ENCODE data around the gene SSRP1.
"Not testable (repeated sequence)": the region's sequence is repeated elsewhere in the genome, so short reads cannot be mapped to it uniquely, and the experiment has no call there.

GRCh38 chr11:57281546-57281945 lies 54.1 kb downstream of the SSRP1 start:
- TF ChIP-seq CTCF (IDR thresholded peaks at IDR 0.05; ENCODE audit: borderline replicate concordance, extremely low read depth, low read length, poor library complexity, severe bottlenecking); EZH2 (IDR thresholded peaks at IDR 0.05; ENCODE audit: borderline replicate concordance, low read depth, low read length, severe bottlenecking): not testable (repeated sequence)
